NOMO-1 (cell line): ENCODE measurements around the gene MYL5.
"Not testable (repeated sequence)": the region's sequence is repeated elsewhere in the genome, so short reads cannot be mapped to it uniquely, and the experiment has no call there.

Source experiments
- DNase-seq, 2 experiments: peaks; one replicate each; lab custom pipeline; 2025; ENCODE audit not compliant: unreplicated experiment in 2 of 2; lab: John Stamatoyannopoulos, UW

Gene MYL5

GRCh38 chr4:635851-636627 lies 38.3 kb upstream of the MYL5 start:
- DNase-seq = no peak

GRCh38 chr4:636628-637159 lies 37.6 kb upstream of the MYL5 start:
- DNase-seq = no peak

- DNase-seq = no peak
Observed at GRCh38 chr4:637536-638280, 36.6 kb upstream of the MYL5 start.

GRCh38 chr4:642366-642765 lies 32.0 kb upstream of the MYL5 start:
- DNase-seq = not testable (repeated sequence)

- DNase-seq = no peak
Observed at GRCh38 chr4:646460-646859, 27.9 kb upstream of the MYL5 start.

- DNase-seq = no peak
Observed at GRCh38 chr4:647481-647880, 26.9 kb upstream of the MYL5 start.

- no peak for DNase-seq
Observed at GRCh38 chr4:648579-649292, 25.6 kb upstream of the MYL5 start.

- no peak for DNase-seq
Observed at GRCh38 chr4:649293-649625, 25.1 kb upstream of the MYL5 start.

- no peak for DNase-seq
Observed at GRCh38 chr4:649751-650310, 24.5 kb upstream of the MYL5 start.

GRCh38 chr4:650461-650860 lies 23.9 kb upstream of the MYL5 start:
- no peak for DNase-seq

GRCh38 chr4:650951-651883 lies 23.1 kb upstream of the MYL5 start:
- DNase-seq = no peak

- DNase-seq = no peak
Observed at GRCh38 chr4:651884-652642, 22.3 kb upstream of the MYL5 start.

GRCh38 chr4:653080-653821 lies 21.1 kb upstream of the MYL5 start:
- DNase-seq = no peak

GRCh38 chr4:653831-654502 lies 20.4 kb upstream of the MYL5 start:
- DNase-seq = no peak

GRCh38 chr4:654503-654845 lies 19.9 kb upstream of the MYL5 start:
- DNase-seq = no peak

GRCh38 chr4:654871-655463 lies 19.4 kb upstream of the MYL5 start:
- no peak for DNase-seq

- no peak for DNase-seq
Observed at GRCh38 chr4:655464-656151, 18.7 kb upstream of the MYL5 start.
